Skeletal muscle tissue (tissue), 4 donors: ENCODE data around the gene DOCK4. TPM values are rescaled to one million over a fixed set of nuclear protein-coding genes. Genes with fewer than 3 reads are reported as not detected.

Experiments
- H3K27ac ChIP-seq: one replicate; pipeline ENCODE4 v1.7.0; 2013; ENCODE audit warnings: mild to moderate bottlenecking, low read depth, low read length, inconsistent platforms
- H3K27me3 ChIP-seq, 3 donors: one replicate each; pipeline ENCODE4 v1.7.0; 2013; ENCODE audit warnings: low read length in 3 of 3; ENCODE audit not compliant: control insufficient read depth in 3 of 3, insufficient read depth in 3 of 3
- H3K36me3 ChIP-seq, 3 donors: one replicate each; pipeline ENCODE4 v1.7.0; 2013; ENCODE audit warnings: low read length in 3 of 3; ENCODE audit not compliant: control insufficient read depth in 3 of 3, insufficient read depth in 3 of 3
- H3K4me1 ChIP-seq, 3 donors: one replicate each; pipeline ENCODE4 v1.7.0; 2013; ENCODE audit warnings: low read length in 3 of 3, mild to moderate bottlenecking in 3 of 3; ENCODE audit not compliant: control insufficient read depth in 3 of 3, insufficient read depth in 3 of 3
- H3K4me3 ChIP-seq, 3 donors: one replicate each; pipeline ENCODE4 v1.7.0; 2013; ENCODE audit warnings: low read length in 3 of 3
- H3K9ac ChIP-seq, 3 donors: one replicate each; pipeline ENCODE4 v1.7.0; 2013; ENCODE audit warnings: low read length in 3 of 3, mild to moderate bottlenecking in 3 of 3, moderate library complexity in 2 of 3, low read depth in 1 of 3
- H3K9me3 ChIP-seq, 3 donors: one replicate each; pipeline ENCODE4 v1.7.0; 2013; ENCODE audit warnings: low read length in 3 of 3; ENCODE audit not compliant: control insufficient read depth in 3 of 3
- total RNA-seq: library from RNA; depleted of rRNA; stranded (reverse); fragments of >200 nt; gene quantifications from one replicate; pipeline ENCODE4 v1.2.3, GENCODE V29; 2014
- donor health status: Osteomylitis.

The DOCK4 gene
- total RNA-seq, 1 donor from 2014 or later, result 24.5 TPM

GRCh38 chr7:111820621-111821020 is 385.6 kb downstream of the DOCK4 start:
- no peaks in the 10 kb centered on the region for H3K27me3 ChIP-seq
- no peaks in the 10 kb centered on the region for H3K4me1 ChIP-seq
- no peak overlapping the region for H3K9ac ChIP-seq
- no peak overlapping the region for H3K4me3 ChIP-seq
- H3K36me3 ChIP-seq, result peaks cover 0 to 14% (median 4%) of the 10 kb centered on the region in 3 donors
- no peaks in the 10 kb centered on the region for H3K9me3 ChIP-seq
- H3K27ac ChIP-seq, result no peak overlapping the region

GRCh38 chr7:111820121-111820520 is 386.1 kb downstream of the DOCK4 start:
- H3K9me3 ChIP-seq, result no peaks in the 10 kb centered on the region
- no peak overlapping the region for H3K4me3 ChIP-seq
- H3K36me3 ChIP-seq, result peaks cover 0 to 14% (median 4%) of the 10 kb centered on the region in 3 donors

GRCh38 chr7:111815354-111815753 is 390.8 kb downstream of the DOCK4 start:
- Histone ChIP-seq H3K27me3 (no peaks in the 10 kb centered on the region), H3K4me1 (no peaks in the 10 kb centered on the region), H3K9me3 (no peaks in the 10 kb centered on the region), H3K9ac (no peak overlapping the region), H3K4me3 (no peak overlapping the region), H3K36me3 (peaks cover 0 to 14% (median 0%) of the 10 kb centered on the region in 3 donors), H3K27ac (no peak overlapping the region)

More at GRCh38 chr7:111820121-111820520, 386.1 kb downstream of the DOCK4 start:
- Histone ChIP-seq H3K27ac (no peak overlapping the region), H3K27me3 (no peaks in the 10 kb centered on the region), H3K4me1 (no peaks in the 10 kb centered on the region), H3K9ac (no peak overlapping the region)

- H3K4me3 ChIP-seq, result no peak overlapping the region
- no peaks in the 10 kb centered on the region for H3K9me3 ChIP-seq
- no peak overlapping the region for H3K27ac ChIP-seq
- peaks cover 2 to 11% (median 10%) of the 10 kb centered on the region in 3 donors for H3K36me3 ChIP-seq
- H3K9ac ChIP-seq, result no peak overlapping the region
- no peaks in the 10 kb centered on the region for H3K4me1 ChIP-seq
- no peaks in the 10 kb centered on the region for H3K27me3 ChIP-seq
Observed at GRCh38 chr7:111813306-111813705, 392.9 kb downstream of the DOCK4 start.

GRCh38 chr7:111806232-111806631 is 400.0 kb downstream of the DOCK4 start:
- peaks cover 0 to 3% (median 0%) of the 10 kb centered on the region in 3 donors for H3K4me1 ChIP-seq
- no peaks in the 10 kb centered on the region for H3K27me3 ChIP-seq
- no peak overlapping the region for H3K27ac ChIP-seq
- no peak overlapping the region for H3K4me3 ChIP-seq
- H3K36me3 ChIP-seq, result peaks cover 2 to 10% (median 4%) of the 10 kb centered on the region in 3 donors
- H3K9ac ChIP-seq, result no peak overlapping the region
- peaks cover 0 to under 1% (median 0%) of the 10 kb centered on the region in 3 donors for H3K9me3 ChIP-seq

GRCh38 chr7:111803015-111803758 is 403.0 kb downstream of the DOCK4 start:
- H3K4me1 ChIP-seq, result peaks cover 0 to 3% (median 0%) of the 10 kb centered on the region in 3 donors
- H3K27me3 ChIP-seq, result no peaks in the 10 kb centered on the region
- no peak overlapping the region for H3K27ac ChIP-seq
- no peak overlapping the region for H3K4me3 ChIP-seq
- H3K36me3 ChIP-seq, result no peaks in the 10 kb centered on the region
- no peak overlapping the region for H3K9ac ChIP-seq
- peaks cover 0 to 10% (median 0%) of the 10 kb centered on the region in 3 donors for H3K9me3 ChIP-seq

- H3K27ac ChIP-seq, result no peak overlapping the region
- H3K27me3 ChIP-seq, result no peaks in the 10 kb centered on the region
- no peak overlapping the region for H3K9ac ChIP-seq
- no peaks in the 10 kb centered on the region for H3K36me3 ChIP-seq
- H3K9me3 ChIP-seq, result peaks cover 0 to 15% (median 8%) of the 10 kb centered on the region in 3 donors
- peak overlapping the region in 1 of 3 donors; percentile 12 for H3K4me3 ChIP-seq
- H3K4me1 ChIP-seq, result peaks cover 0 to 3% (median 0%) of the 10 kb centered on the region in 3 donors
Observed at GRCh38 chr7:111802194-111802772, 403.9 kb downstream of the DOCK4 start.

GRCh38 chr7:111801277-111801676 is 404.9 kb downstream of the DOCK4 start:
- Histone ChIP-seq H3K36me3 (no peaks in the 10 kb centered on the region), H3K9me3 (peaks cover 8 to 22% (median 10%) of the 10 kb centered on the region in 3 donors), H3K4me1 (peaks cover 0 to 3% (median 0%) of the 10 kb centered on the region in 3 donors), H3K4me3 (no peak overlapping the region), H3K9ac (no peak overlapping the region), H3K27me3 (no peaks in the 10 kb centered on the region), H3K27ac (no peak overlapping the region)

GRCh38 chr7:111796671-111797070 is 409.5 kb downstream of the DOCK4 start:
- peaks cover 18 to 31% (median 19%) of the 10 kb centered on the region in 3 donors for H3K9me3 ChIP-seq
- peaks cover 0 to 9% (median 6%) of the 10 kb centered on the region in 3 donors for H3K36me3 ChIP-seq
- peak overlapping the region in 1 of 3 donors; percentile 10 for H3K4me3 ChIP-seq
- H3K27ac ChIP-seq, result no peak overlapping the region
- H3K4me1 ChIP-seq, result no peaks in the 10 kb centered on the region
- H3K9ac ChIP-seq, result no peak overlapping the region
- H3K27me3 ChIP-seq, result no peaks in the 10 kb centered on the region

GRCh38 chr7:111789870-111790269 is 416.3 kb downstream of the DOCK4 start:
- Histone ChIP-seq H3K4me3 (no peak overlapping the region), H3K4me1 (peaks cover 0 to 4% (median 0%) of the 10 kb centered on the region in 3 donors), H3K9ac (no peak overlapping the region), H3K36me3 (peaks cover 2 to 9% (median 7%) of the 10 kb centered on the region in 3 donors), H3K27ac (no peak overlapping the region), H3K9me3 (peaks cover 0 to 2% (median 0%) of the 10 kb centered on the region in 3 donors), H3K27me3 (no peaks in the 10 kb centered on the region)
